Activated T-helper 1 cell treated with anti-CD3 and anti-CD28 coated beads, Interleukin-2, amount 50 U/mL, for 16 hours (primary cell): ENCODE data around the gene B3GALNT2.
"Not testable (repeated sequence)": the region's sequence is repeated elsewhere in the genome, so short reads cannot be mapped to it uniquely, and the experiment has no call there.

ENCODE experiments used
- DNase-seq, 2 donors: peaks; one replicate each; pipeline ENCODE4 v3.0.0-alpha.2; 2020; ENCODE audit warnings: low read depth in 1 of 2, low spot score in 1 of 2

Gene B3GALNT2

DNA sequence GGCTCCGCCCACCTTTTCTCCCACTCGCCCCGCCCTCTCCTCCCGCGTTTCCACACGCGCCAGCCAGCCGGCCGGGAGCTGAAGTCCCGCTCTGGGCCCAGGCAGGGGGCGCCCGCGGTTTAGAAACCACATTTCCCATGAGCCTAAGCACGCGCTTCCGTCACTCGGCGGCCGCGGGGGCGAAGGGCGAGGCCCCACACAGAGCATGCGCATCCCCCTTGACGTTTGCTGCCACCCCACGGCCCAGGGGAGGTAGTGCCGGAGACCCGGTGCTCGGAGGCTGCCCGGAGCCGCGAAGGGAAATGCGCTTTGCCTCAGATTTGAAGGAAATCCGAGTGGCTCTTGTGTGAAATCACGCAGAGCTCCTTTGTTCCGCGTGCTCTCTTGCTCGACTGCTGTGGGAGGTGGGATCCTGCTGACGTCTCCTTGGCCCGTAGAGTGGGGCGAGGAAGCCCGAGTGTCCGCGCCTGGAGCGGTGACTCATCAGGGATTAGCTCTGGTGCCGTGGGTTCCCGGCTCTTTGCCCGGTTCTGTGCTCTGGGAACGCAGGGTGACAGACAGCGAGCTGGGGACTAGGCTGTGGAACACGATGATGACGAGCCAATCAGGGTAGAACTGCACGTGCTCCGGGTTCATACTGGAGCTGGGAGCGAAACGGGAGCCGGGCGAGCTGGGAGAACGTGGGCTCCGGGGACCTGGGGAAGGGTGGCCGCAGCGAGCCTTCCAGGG, 406 bp upstream of the B3GALNT2 start:
- DNase-seq = peak; percentile 95 to 97

DNA sequence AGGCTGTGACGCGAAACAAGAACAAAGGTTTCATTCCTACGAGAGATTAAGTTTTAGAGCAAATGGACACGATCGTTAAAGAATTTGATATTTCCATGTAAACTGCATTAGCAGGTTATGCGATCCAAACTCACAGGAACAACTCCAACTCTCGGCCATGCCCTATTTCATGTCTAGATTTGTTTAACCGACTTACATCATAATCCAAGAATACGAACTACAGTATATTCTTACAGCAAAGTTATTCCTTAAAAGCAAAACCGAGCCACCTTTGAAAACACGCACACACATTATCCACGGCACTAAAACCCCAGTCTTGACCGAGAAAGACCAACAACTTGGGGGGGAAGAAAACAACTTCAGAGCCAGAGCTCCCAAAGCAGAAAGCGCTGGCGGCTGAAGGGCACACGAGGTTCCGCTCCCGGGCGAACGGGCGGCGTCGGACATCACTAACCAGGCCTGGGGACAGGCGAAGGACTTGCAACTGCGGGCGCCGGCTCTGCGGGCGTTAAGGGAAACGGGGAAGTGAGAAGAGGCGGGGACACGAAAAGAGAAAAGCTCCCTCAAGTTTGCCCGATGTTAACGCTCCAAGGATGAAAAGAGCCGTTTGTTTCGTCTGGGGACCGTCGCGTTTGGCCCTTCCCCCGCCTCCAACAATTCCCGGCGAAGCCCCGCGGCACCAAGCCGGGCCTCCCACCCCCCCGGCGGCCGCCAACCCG, 690 bp downstream of the B3GALNT2 start:
- peak in 1 of 2 donors; percentile 11 for DNase-seq

DNA sequence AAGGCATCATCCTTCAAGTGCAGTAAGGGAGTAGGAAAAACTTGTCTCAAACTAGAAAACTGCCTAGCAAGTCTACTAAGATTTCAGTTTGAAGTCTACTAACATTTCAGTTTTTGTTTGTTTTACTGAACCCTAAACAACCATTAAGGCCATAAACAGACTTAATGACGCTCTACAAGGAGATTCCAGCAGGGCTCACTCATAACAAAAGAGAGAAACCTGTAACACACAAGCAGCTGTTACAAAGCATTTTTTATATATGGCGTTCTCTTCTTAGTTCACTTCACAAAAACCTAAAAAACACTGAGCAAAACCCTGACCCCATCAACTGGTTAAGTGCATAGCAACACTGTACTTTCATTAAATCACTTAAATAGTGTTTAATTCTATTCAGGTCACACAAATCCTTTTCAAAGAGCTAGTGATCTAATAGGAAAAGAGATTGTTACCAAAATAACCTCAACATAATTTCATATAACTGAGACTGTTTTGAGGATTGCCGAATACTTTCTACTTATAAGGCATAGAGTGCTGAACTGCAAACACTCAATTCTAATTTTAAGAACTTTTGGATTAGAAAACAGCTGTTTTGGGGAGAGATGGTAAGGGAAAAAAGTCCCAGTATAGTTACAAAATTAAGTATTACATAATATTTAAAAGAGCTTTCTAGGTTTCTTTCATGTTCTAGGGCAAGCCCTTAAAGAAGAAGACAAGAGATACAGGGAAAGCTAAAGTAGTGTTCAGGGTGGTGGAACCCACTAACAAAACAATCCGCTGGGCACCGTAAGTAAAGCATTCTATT, 1.4 kb downstream of the B3GALNT2 start:
- DNase-seq = no peak

DNA sequence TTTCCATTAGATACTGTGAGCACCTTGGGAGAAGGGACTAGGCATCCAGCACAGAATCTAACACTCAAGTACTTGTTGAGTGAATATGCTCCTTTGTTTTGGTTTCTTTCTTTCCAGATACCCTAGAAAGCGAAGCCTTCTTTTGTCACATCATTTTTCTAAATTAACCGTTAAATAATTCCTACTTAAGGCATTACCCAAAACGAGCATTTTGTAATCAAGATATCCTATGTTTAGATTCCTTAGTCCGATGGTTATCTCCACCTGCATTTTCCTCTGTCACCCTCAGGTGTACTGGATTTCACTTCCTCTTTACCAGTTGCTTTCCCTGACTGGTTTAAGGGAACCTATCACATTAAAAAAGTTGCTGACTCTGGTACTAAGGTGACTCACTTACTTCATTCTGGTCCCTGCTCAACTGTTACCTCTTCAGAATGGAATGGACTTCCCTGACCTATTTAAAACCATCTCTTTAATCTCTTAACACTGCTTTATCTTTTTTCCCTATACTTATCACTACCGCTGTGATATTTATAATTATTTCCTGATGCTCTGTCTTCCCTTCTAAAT, 3.2 kb downstream of the B3GALNT2 start:
- no peak for DNase-seq

DNA sequence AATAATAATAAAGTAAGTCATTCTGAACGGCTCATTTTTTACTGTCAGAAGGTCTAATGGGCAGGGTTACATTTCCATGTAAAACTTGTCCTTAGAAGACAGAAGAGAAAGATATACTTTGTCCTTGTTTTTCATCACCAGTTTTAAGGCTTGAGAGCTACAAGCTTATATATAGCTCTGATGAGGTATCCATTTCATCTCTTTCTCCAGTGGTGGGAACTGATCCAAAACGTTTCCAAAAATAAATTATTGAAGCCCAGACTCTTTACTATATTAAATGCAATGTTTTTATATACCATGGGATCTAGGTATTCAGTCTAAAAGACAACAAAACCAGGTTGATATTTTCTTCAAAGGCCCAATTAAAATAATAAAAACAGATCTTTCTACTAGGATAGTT, 8.7 kb downstream of the B3GALNT2 start:
- no peak for DNase-seq

DNA sequence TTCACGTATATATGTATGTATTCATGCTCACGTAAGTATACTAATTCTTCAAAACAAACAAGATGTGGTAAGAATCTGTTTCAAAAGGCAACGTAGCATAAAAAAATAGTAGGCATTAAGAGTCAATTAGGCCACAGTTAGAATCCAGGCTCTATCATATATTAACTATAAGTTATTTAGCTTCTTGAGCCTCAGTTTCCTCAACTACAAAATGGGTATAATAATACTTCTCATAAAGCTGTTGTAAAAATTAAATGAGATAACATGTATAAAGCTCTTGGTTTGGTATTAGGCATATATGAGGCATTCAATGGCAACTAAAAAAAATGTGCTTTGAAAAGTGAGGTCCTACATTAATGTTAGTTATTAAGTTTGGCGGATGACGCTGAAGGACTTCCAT, 9.2 kb downstream of the B3GALNT2 start:
- no peak for DNase-seq

DNA sequence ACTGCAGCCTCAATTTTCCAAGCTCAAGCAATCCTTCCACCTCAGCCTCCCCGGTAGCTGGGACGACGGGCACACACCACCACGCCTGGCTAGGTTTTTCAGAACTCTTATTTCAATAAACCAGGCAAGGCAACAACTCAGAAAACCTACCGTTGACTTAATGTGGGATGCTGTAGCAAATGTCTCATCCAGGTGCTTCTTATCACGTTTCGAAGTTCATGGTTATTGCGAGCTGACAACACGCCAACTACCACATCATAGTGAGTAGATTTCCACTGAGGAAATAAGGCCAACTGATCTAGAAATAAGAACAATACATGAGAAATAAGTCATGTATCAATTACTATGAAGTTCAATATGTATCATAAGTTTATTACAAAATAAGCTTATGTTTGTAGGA, 9.7 kb downstream of the B3GALNT2 start:
- DNase-seq = no peak

DNA sequence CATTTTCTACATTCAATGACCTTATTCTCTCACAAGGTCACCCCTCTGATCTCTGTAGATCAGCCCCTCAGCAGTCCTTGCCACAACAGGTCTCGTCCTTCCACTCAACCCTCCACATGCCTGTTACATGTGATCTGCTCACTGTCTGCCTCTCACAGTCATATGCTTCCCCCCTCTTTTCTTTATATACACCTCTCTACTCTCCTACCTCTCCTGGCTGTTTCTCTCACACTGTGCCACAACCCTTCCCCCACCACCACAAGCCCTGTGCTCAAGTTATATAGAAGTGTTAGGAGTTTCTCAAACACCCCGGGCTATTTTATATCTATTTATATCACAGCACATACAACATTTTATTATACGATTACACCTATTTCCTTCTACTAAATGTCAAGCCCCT, 12.6 kb downstream of the B3GALNT2 start:
- DNase-seq = no peak

DNA sequence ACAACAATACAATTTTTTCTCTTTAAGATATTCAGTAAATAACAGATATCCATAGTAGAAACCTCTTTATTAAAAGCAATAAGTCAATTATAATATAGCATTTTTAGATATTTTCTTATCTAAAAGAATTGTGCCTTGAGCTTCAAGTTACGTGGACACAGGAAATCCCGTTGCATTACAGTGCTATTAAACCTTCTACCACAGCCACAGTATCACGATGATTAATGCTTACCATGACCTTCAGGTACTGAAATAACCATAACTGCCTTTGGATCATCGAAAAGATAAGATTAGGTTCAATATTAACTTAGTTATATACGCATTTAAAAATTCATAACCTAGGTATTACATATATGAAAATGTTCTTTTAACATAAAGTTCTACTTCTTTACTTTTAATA, 17.9 kb downstream of the B3GALNT2 start:
- no peak for DNase-seq

DNA sequence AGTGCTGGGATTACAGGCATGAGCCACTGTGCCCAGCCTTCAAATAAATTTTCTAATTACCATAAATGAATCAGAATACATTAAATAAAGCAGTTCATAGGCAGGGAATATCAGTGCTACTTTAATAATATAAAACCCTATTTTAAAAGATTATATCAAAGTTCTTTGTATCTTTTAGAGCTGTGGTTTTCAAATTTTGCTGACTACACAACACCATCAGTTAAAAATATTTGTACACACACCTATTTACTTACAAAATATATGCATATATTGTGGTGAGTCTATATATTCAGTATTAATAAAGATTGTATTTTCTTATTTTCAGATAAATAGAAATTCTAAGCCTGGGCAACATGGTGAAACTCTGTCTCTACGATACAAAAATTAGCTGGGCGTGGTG, 18.7 kb downstream of the B3GALNT2 start:
- no peak for DNase-seq

DNA sequence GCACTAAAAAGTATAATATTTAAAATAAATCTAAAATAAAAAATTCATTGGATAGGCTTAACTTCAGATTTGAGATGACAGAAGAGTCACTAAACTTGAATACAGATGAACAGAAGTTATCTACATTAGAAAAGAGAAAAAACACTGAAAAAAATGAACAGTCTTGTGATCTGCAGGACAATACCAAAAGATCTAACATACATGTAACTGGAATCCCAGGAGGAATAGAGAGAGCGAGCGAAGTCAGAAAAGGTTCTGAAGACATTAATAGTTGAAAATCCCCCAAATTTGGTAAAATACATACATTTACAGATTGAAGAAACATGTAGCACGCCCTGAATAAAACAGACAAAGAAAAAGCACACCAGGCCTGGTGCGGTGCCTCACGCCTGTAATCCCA, 21.2 kb downstream of the B3GALNT2 start:
- DNase-seq = no peak

DNA sequence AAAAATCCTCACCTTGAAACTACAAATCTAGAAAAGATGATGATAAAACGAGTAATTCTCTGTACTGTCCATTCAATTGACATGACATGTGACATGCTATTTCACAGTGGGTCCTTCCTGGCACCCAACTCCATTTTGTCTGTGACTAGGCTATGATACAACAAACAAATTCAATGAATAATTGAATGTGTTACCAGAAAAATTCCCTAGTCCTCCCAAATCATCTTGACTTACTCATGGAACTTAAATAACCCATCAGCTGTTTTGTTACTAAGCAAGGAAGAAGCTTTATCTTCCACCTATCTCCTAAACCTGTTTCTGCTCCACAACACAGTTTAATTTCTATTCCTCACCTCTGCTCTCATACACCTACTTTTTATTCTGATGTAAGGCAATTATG, 30.4 kb downstream of the B3GALNT2 start:
- DNase-seq = no peak

DNA sequence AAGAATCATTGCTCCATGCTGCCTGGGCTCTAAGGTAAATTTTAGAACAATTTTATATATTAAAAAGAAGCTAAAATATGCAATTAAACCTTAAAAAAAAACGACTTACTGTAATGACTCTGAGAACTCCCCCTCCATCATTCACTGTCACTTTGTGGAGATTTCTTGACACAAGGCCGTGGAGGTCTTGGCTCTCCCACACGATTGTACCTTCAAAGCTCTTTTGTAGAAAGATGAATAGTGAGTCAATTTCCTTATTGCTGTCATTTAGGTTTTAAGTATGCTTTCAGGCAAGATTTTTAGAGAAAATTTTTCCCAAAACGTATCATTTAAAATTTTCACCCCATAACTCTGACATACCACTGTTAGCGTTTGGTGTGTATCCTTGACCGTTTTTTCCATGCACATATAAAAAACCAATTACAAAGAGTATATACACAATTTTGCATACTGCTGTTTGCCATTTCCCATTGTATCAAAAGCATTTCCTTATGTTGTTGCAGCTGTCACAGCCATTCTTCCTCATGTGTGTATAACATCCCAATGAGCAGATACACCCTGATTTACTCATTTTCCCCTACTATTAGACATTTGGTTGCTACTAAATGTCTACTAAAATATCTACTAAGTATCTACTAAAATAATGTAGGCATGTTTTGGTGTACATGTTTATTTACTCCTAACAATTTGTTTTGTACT, 33.4 kb downstream of the B3GALNT2 start:
- DNase-seq = no peak

DNA sequence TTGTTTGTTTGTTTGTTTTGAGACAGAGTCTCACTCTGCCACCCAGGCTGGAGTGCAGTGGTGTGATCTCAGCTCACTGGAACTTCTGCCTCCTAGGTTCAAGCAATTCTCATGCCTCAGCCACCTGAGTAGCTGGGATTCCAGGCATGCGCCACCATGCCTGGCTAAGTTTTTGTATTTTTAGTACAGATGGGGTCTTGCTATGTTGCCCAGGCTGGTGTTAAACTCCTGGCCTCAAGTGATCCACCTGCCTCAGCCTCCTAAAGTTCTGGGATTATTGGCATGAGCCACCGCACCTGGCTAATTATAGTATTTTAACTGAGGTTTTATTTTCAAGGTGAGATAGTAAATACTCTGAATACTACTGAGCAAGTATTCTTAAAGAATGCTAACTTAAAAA, 34.4 kb downstream of the B3GALNT2 start:
- not testable (repeated sequence) for DNase-seq

DNA sequence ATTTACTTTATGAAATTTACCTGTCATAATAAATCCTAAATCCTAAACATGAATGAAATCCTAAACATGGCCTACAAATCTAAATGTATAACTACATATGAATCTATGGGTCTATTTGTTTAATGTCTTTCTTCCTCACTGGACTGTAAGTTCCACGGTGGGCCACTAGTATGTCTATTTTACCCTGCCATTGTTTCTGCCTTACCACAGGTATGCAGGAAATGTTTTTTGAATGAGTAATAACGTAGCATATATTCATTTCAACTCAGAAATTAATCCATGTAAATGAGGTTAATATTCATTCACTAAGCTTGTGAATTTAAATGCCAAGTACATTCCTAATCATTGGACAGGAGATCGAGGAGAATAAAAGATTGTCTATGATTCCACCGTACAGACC, 35.3 kb downstream of the B3GALNT2 start:
- no peak for DNase-seq

DNA sequence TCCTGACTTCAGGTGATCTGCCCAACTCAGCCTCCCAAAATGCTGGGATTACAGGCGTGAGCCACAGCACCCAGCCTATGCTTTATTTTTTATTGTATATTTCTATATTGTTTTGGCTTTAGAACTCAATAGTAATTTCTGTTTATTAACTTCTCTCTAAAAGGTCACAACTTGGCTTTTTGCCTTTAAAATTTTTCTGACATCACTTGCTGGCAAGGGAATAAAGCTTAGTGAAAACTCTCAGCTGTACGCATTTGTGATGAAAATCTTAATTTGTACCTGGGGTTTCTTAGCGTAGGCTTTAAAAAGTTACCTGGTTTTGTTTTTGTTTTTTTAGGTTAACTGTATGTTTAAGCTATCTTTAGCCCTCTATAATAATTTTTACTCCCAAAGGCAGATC, 36.2 kb downstream of the B3GALNT2 start:
- no peak for DNase-seq

DNA sequence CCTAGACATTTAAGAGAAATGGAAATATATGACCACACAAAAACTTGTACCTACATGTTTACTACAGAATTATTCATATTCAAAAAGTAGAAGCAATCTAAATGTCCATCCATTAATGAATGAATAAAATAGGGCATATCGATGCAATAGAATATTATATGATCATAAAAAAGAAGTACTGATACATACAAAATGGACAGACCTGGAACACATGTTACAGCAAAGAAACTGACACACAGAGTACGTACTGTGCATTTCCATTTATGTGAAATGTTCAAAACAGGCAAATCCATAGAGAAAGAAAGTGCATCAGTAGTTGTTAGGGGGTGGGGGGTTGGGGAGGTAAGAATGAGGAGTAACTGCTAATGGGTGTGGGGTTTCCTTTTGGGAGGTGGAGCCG, 39.2 kb downstream of the B3GALNT2 start:
- no peak for DNase-seq

DNA sequence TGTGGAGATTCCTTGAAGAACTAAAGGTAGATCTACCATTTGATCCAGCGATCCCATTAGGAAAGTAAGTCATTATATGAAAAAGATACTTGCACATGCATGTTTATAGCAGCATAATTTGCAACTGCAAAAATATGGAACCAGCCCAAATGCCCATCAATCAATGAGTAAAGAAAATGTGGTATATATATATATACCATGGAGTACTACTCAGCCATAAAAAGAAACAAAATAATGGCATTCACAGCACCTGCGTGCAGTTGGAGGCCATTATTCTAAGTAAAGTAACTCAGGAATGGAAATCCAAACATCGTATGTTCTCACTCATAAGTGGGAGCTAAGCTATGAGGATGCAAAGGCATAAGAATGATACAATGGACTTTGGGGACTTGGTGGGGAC, 41.4 kb downstream of the B3GALNT2 start:
- DNase-seq = not testable (repeated sequence)

DNA sequence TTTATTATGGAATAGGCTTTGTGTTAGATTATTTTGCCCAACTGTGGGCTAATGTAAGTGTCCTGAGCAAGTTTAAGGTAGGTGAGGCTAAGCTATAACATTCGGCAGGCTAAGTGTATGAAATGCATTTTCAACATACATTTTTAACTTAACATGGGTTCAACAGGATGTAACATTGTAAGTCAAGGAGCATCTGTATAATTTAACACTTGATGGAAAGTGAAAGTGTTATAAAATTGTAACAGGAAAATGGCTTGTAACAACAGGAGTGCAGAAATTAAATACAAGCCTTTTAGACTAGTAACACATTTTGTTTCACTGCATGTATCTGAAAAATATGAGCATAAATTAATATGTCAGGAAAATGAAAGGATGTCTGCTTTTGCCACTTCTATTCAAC, 42.3 kb downstream of the B3GALNT2 start:
- no peak for DNase-seq

DNA sequence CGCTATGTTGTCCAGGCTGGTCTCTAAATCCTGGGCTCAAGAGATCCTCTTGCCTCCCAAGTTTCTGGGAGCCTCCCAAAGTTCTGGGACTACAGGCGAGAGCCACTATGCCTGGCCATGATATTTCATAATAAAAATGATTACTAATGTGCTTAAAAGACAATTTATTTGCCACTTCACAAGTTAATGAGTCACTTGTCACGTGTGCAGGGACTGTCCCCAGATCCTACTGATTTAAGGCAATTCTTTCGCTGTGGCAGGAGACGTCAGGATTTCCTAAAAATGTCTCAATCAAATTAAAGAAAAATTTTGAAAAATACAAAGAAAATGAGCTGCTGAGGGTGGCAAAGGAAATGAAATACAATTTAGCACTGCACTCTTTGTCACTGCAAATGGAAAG, 43.5 kb downstream of the B3GALNT2 start:
- DNase-seq = no peak

DNA sequence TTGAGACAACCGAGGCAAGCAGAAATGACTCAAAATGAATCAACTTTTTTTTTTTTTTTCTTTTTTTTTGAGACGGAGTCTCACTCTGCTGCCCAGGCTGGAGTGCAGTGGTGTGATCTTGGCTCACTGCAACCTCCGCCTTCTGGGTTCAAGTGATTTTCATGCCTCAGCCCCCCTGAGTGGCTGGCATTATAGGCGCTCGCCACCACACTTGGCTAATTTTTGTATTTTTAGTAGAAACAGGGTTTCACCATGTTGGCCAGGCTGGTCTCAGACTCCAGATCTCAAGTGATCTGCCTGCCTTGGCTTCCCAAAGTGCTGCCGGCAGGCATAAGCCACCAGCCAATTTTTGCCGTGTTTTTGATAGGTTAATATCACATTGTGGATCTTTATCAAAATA, 46.4 kb downstream of the B3GALNT2 start:
- DNase-seq = not testable (repeated sequence)
